Fibroblast of skin of left quadriceps (primary cell): ENCODE data around the gene CHST15.

Experiments
- DNase-seq, 2 experiments: peaks; one replicate each; pipeline ENCODE4 v3.0.0-alpha.2; 2013; ENCODE audit warnings: low read depth in 2 of 2

Gene CHST15

DNA sequence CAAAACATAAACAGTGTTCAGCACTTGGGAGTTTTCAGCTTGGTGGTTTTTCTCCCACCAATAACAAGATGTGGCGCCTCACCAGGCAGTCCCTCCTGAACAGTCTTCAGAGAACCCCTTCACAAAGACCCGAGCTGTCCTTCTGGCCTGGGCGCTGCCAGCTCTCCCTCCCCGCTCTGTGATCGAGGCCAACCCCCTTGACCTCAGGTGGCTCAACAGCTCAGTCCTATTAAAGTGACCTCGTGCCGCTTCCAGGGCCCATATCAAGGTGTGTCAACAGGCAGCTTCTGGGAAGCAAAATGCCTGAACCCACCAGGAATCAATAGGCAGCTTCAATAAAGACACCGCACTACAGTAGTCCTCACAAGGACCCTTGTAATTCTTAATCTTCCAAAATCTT lies 63.3 kb downstream of the CHST15 start:
- DNase-seq: no peak

DNA sequence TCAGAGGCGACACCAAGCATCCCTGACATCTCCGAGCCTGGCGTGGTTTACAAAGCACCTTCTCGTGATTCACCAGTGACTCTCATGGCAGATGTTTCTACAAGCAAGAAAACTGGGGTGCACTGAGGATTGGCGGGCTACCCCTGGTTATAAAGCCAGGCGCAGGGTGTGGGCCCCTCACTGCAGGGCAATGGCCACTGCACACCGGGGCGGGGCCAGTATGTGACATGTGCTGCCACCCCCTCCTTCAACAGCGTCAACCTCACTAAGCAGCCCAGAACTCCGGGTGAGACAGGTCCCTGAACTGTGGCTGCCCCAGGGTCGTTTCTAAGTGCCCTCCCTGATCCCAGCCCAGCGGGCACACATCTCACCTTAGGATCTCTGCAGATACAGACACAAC lies 63.8 kb downstream of the CHST15 start:
- no peak for DNase-seq

DNA sequence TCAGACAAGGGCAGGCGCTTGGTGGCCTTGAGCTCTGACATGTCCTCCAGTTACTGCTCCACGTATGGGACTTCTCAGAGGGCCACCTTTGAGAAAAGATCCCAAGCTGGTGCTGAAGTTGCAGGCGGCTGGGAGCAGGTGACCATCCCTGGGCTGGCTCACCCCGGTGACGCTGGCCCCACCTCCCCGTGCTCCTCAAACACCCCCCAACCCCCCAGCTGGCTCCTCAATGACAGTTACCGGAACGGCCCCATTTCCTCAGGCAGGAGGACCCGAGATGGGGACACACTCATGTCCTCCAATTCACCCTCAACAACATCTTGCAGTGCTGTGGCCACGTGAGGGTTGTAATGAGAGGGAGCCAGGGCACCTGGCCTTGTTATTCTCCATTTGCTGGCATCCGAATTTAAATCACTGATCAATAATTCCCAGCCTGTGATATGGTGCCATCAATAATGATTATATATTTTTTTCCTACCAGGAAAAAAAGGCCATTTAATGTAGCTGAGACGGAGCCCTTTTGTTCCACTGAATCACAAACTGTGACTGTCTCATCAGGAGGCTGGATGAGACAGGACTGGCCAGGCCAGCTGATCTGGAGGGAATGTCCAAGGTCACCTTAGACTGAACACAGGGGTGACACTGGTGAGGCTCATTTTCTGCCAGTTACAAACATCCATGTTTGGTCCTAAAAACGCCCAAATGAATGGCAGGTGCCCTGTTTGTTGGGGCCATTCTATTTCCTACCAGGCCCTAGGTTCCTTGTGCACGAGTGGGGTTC lies 64.5 kb downstream of the CHST15 start:
- DNase-seq: no peak

DNA sequence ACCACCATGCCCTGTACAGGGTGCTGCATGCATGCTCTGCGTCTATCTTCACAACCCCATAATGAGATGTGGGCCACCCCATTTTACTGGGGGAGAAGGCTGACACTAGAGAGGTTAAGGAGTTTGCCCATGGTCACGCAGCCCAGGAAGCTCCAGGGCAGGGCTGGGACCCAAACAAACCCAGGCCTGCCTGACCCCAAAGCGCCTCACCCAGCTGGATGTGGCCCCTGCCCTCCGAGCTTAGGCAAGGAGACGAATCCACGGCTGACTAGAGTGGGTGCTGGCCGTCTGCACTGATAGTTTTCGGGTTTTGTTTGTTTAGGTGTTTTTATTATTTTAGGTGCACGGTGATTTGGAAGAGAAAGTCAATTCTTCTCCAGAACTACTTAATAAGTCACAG lies 65.7 kb downstream of the CHST15 start:
- DNase-seq: no peak

DNA sequence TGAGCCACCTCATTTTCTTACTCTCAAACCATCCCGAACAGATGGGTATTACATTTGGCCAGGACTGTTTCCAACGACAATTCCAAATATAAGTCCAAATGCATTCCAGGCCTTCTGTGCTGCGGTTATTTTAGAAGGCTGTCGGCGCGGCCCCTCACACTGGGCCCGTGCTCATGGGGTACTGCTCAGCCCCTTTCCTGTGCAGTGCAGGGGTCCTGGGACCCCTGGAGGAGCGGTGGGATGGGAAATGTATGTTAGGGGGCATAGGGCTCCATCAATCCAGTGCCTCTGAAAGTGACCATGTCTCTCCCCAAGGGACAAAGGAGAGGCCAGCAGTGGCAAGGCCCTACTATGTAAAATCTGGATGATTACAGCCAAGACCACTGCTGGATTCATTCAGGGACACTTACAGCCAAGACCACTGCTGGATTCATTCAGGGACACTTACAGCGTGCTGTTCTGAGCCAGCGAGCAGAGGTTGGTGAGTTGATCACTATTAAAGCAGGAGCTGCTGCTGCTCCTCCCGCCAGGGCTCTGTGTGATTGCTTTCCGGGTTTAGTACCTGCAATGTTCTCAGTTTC lies 66.3 kb downstream of the CHST15 start:
- no peak for DNase-seq

DNA sequence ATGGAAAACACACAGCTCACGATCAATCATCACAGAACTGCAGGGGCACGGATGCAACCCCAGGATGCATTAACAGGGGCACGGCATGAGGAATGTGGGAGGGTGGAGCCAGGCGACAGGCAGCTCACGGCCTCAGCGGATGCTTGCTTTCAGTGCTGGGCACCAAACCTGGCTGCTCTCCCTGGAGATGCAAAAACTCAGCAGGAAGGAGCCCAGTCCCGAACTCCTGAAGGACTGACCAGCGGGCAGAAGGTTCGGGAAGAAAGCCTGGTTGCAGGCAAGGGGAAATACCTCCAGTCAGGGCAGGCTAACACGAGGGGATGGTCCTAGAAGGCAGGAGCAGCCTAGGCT lies 66.8 kb downstream of the CHST15 start:
- DNase-seq: no peak

DNA sequence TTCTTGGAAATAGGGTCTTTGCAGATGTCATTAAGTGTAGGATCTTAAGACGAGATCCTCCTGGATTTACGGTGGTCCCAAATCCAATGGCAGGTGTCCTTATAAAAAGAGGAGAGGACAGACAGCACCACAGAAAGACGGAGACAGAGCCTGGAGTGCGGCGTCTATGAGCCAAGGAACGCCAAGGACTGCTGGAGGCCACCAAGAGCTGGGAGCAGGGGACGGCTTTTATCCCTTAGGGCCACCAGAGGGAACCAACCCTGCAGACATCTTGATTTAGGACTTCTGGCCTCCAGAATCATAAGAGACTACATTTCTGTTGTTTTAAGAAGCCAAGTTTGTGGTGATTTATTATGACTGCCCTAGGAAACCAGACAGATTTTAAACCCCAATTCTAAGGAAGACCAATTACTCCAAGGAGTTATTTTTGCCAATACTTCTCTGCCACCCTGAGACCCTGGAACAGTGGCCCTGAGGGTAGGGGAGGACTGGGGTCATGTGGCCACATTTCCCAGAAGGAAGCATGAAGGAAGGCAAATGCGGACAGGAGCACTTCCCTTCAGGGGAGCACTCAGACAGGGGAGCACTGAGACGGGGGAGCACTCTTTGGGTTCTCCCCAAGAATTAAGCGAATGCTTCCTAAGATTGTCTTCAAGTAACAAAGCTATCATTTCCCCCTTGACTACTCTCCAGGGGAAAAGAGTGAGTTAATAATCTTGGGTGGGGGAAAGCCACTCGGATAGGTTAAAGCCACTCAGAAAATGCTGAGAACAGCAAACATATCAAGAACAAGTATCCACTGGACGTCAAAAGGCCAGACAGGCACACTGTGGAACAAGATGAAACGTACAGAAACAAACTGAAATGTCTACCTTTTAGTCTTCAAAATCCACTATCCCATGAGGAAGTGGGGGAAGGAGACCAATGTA lies 67.5 kb downstream of the CHST15 start:
- DNase-seq: no peak

DNA sequence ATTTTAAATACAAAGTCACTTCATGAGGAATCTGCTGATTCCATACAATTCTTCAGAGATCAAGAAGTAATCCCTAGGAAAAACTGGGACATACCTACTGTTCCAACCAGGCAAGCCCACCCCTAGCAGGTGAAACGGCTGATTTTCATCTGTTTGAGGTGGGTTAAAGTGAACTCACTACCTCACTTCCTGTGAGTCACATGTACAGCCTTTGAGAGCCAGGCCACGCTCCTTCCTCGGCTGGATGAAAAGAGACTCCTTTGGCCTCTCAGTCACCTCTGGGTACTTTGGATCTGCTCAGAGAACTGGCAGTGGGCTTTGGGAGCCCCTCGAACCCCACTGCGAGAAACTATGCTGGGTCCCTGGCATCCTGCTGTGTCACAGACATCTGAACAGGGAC lies 68.2 kb downstream of the CHST15 start:
- no peak for DNase-seq

DNA sequence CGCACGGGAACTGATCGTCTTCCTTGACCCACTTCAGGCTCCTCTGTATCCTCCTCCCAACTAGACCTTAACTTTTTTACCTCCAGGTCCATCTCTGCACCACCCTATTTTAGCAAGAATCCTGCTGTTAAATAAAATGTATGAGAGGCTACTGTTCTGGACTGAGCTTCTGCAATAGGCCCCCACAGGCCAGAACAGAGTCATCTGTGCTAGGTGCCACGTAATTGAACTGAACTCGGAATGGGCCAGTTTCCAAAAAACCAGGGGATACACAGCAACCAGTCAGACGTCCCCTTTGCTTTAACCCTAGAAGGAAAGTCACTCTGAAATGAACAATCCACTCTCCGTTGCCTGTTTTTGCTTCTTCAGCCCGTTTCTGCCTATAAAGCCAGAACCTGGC lies 71.3 kb downstream of the CHST15 start:
- no peak for DNase-seq

DNA sequence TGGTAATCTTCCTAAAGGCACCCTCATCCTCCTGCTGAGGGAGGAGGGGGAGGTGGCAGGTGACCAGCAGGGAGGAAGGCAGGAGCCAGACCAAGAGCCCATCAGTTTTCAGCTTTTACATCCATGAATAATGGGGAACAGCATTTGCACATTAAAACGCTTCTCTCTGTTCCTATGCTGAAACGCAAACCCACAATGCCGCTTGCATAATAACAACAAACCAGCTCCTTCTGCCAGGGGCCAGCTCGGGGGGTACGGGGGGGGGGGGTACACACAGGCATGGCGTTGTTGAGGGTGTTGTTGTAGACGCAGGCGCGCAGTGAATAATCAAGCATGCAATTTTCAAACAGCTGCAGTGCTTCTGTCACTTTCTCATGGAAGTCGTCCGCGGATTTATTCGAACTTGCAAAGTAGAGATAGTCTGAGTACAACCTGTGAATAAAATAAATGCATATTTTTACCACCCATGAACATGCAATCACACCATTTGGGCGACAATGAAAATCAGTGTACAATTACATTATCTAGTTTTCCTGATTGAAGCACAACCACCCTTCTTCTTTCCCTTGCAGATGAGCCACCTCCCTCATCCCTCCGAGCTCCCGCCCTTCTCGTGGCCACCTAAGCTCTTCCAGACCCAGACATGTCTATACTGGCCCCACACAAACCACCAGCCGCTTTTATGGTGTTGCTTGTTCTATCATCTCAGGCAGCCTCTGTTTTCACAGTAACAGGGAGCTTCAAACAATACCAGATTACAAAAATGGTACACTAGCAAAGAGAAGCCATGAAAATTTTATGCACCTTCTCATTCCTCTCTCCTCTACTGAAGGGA lies 72.2 kb downstream of the CHST15 start:
- DNase-seq: no peak

DNA sequence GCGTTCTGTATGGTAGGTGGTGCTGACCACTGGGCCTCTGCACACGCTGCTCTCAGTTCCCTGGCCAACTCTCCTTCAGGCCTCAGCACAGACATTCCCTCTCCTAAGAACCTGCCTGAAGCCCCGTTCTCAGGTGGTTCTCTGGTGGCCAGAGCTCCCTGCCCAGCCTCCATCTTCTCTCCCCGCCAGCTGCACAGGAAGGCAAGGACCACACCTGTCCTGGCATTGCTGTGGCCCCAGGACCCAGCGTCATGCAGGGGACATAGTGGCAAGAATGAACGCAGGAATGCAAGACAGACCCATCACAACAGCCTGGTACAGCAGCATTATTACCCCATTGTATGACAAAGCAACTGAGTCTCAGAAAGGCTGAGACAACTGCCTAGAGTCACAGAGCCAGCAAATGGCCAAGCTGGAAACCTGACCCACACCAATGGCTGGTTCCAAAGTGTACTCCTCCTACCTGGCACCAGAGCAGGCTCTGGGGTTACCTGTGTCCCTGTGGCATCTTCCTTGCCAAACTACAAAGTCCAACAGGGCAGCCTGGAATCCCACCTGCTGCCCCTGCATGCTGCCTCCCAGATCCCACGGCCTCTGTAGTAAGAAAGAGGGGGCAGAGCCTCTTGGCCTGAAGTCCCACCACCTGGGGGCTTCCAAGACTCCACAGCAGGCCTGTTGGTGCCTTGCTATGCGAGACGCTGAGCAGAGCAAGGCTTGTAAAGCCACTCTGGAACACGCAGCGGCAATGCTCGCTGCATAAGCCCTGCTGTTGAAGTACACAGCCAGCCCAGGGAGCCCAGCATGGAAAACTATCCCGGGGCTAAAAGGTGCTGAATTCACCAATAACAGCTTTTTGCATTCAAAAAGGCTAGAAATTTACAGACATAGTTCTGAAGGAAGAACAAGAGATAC lies 73.3 kb downstream of the CHST15 start:
- DNase-seq: no peak

DNA sequence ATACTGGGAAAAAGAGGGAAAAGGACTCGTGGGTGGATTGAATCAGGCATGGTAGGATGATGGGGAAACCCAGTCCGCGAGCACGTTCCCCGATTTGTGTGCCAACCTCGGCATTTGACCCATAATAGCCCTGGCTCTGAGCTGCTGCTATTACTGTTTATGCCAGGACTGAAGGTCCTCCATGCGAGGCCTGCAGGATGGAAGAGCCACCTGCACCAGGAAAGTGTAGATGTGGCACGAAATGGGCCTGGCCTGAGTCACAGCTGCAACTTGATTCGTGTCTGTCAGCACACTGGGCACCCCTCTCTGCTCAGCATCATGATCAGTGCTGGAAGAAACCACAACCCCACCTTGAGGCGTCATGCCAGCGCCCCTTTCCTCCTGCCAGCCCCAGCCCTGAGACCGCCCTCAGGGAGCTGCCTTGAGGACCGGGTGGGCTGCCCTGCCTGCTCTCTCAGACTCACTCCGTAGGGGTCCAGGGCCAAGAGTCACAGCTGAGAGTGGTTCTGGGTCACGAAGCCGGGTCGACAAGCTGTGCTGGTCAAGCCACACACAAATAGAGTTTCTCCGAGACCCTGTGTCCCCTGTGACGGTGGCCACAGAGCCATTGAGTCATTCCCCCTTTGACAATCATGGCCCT lies 74.4 kb downstream of the CHST15 start:
- no peak for DNase-seq

DNA sequence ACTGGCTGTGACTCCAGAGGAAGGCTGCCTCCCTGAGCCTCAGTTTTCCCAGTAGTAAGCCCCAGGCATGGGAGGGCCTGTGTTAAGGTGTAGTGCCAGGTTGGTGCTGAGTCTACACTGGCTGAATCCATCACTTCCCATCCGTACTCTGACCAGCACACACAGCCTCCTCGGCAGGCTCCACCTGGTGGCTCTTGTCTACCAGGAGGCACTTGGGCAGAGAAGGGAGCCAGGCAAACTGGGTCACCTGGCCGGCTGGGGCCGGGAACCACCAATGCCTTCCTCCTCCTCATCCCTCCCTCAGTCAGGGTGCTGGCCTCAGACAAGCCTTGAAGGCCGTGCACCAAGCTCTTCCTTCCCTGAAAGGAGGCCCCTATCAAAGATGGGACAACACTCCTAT lies 75.7 kb downstream of the CHST15 start:
- DNase-seq: no peak

DNA sequence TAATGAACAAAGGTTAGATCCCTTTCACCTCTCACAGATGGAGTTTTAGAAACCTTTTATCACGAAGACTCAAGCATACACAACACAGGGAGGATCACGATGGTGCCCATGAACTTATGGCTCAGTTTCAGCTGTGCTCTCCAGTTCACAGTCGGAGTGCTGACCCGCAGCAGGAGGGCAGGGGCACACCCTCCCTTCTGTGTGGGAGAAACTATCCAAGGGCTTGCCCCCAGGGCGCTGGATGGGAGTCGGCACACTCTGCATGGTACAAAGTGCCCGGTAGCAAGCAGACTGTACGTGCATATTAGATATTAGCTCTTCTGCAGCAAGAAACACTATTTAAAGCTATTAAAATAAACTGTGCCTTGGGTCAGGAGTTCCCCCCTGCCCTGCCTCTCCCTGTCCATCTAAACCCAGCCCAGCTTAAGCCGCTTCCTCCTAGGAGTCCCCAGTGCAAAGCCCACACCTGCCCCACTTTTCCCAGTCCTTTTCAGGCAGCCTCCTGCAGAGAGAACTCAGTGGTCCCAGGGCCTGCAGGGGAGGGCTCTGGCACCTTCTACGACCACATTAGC lies 76.5 kb downstream of the CHST15 start:
- no peak for DNase-seq

DNA sequence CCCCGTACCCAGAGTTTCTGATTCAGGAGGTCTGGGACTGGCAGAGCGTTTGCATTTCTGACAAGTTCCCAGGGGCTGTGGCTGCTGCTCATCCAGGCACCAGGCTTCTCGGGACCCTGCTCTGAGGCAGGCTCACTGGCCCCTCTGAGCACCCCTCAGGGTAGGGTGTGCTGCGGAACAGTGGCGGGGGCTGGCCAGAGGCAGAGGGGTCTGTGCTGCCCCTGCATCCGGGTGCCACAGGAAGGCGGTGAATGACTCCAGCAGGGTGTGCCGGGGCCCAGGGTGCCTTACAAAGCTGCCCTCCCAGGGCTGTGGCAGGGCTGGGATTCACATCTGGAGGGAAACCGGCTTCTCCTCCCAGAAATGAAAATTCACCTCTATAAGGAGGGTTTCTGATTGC lies 77.4 kb downstream of the CHST15 start:
- DNase-seq: no peak

DNA sequence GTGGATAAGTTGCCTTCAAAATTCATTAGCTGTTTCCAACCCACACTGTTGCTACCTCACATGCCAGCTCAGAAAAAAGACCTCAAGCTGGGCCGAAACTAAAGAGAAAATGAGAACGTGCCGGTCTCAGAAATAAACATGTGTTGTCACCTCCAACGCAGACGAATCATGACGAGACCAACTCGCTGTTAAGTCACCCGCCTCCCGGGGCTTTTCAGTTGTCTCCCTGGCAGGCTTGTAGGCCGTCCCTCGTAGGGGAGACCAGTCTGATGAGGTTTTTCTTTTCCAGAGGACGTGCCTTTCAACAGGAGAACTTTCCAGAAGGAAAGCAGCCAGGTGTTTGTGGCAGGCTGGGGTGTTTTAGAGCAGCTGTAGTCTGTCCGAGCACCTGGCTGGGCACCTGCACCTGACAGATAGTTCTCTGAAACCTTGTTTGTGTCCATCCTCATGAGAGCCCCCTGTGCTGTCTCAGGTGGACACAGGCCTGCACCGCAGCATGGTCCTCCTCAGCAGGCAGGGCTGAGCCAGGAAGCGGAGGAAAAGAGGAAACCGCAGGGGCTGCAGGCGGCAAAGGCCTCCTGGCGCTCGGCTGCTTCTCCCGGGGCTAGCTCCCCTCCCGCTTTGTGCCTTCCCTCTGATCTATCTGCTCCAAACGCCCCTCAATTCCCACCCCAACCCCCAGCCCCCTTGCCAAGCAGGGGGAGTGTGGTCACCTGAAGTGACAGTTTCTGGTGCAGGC lies 78.8 kb downstream of the CHST15 start:
- no peak for DNase-seq

DNA sequence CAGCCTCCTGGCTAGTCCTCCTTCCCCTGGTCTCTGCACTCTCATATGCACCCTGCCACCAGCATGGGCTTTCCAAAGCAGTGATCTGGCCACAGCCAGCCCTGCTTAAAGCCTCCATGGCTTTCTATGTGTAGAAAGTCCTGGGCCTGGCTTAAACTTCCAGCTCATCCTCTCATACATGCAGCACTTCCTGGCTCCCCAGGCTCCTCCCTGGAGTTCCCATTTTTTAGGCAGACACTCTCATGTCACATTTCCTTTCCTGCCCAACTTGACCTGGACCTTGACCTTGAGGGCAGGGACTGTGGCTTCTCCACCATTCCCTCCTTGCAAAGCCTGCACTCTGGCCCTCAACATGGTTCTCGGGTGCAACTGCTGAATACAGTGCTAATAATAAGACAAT lies 79.5 kb downstream of the CHST15 start:
- DNase-seq: no peak

DNA sequence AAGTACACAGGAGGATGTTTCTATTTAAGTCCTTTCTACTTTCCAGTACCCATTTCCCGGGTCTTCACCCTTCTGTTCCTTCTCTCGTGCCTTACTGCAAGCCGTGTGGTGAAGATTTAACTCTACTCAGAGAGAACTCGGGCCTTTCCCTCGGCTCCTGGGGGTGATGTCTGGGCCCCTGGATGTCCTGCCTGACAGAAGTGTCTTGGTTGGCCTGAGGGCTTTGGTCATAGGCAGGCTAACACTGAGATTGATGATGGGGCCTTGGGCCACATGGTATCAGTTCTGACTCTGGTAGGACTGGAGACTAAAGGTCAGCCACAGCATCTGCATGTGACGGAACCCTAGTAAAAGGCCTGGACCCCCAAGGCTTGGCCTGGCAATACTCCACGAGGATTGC lies 80.4 kb downstream of the CHST15 start:
- no peak for DNase-seq

DNA sequence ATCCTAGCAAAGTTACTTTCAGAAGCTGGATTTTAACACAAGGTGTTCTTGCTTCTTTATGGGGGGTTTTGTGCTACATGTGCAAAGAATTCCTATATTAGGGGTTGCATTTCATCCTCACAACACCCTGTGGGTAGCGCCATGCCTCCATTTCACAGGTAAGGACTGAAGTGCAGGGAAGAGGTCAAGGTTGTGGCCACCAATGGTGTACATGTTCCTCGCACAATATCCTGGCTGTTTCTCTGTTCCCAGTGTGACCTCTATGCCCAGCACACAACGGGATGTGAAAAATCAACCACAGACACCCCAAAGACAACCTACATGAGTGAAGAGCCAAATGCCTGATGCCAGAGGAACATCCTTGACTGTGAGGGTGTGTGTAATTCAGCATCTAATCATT lies 80.8 kb downstream of the CHST15 start:
- no peak for DNase-seq
